H1 (cell line): ENCODE results near the gene EIF3B. TPM values are rescaled to one million over a fixed set of nuclear protein-coding genes. Genes with fewer than 3 reads are reported as not detected.

Source experiments
- CEBPB ChIP-seq: IDR thresholded peaks from 2 replicates; pipeline ENCODE4 v1.6.1; 2012; ENCODE audit warnings: low read depth, low read length
- CHD2 ChIP-seq: IDR thresholded peaks from 2 replicates; pipeline ENCODE4 v1.6.1; 2012; ENCODE audit warnings: low read length, improper control_type of control experiment
- CREB1 ChIP-seq: IDR thresholded peaks from 2 replicates; pipeline ENCODE4 v1.6.1; 2012; ENCODE audit warnings: inconsistent platforms
- EGR1 ChIP-seq: IDR thresholded peaks from 2 replicates; pipeline ENCODE4 v1.6.1; 2011; ENCODE audit warnings: low read depth, low read length, borderline replicate concordance
- JUND ChIP-seq: IDR thresholded peaks from 2 replicates; pipeline ENCODE4 v1.6.1; 2011; ENCODE audit warnings: mild to moderate bottlenecking, improper control_type of control experiment, low read length
- KDM1A ChIP-seq: fragments of 200-600, 300-600 bp; sonication (generic); IDR thresholded peaks from 2 replicates; pipeline ENCODE4 v1.7.1; 2016; ENCODE audit warnings: mild to moderate bottlenecking, low read length, borderline replicate concordance
- POLR2A ChIP-seq, 2 experiments: IDR thresholded peaks; 1 replicate in 1 of 2; 2 replicates in 1 of 2; pipeline ENCODE4 v1.6.1; 2011; ENCODE audit warnings: low read depth in 2 of 2, low read length in 2 of 2, mild to moderate bottlenecking in 2 of 2; ENCODE audit errors: control extremely low read depth in 1 of 2
- RAD21 ChIP-seq, 2 experiments: IDR thresholded peaks in 1 of 2; conservative IDR thresholded peaks in 1 of 2; 2 replicates each; pipeline ENCODE4 v1.6.1; 2011; ENCODE audit warnings: low read depth in 2 of 2, low read length in 2 of 2, improper control_type of control experiment in 1 of 2, inconsistent platforms in 1 of 2, mild to moderate bottlenecking in 1 of 2, moderate library complexity in 1 of 2
- USF2 ChIP-seq: IDR thresholded peaks from 2 replicates; pipeline ENCODE4 v1.6.1; 2011; ENCODE audit warnings: low read length, improper control_type of control experiment
- polyA plus RNA-seq, 7 experiments: library from polyadenylated mRNA; depleted of rRNA in 3 of 7; stranded (reverse) in 5 of 7; unstranded in 2 of 7; fragments of >200 nt in 5 of 7; fragments of 200-250 nt in 2 of 7; gene quantifications; 1 replicate in 5 of 7; 2 replicates in 1 of 7; 4 replicates in 1 of 7; pipeline versions ENCODE4 v1.2.1 to v1.2.3, GENCODE V29; 2011 to 2013; ENCODE audit warnings: missing spikeins in 2 of 7, mixed read lengths in 2 of 7
- total RNA-seq: library from RNA; stranded (reverse); fragmentation: NEBNext Ultra II Directional; extraction: Animal tissue kit (Norgen Biotek cat#: 25700); gene quantifications from 2 replicates; pipeline ENCODE4 v1.2.1, GENCODE V29; 2021
- TF ChIP-seq, protein P1 (sequence below): IDR thresholded peaks from 2 replicates; pipeline ENCODE4 v1.6.1; 2012; ENCODE audit warnings: low read length, inconsistent platforms
- TF ChIP-seq, protein P2 (sequence below): IDR thresholded peaks from 2 replicates; pipeline ENCODE4 v1.6.1; 2011; ENCODE audit warnings: low read depth, mild to moderate bottlenecking, low read length; ENCODE audit not compliant: insufficient read depth

Gene EIF3B
- total and polyA plus RNA-seq, 2 of the 8 experiments (the other 6 are each of a cell fraction or from before 2014, with no cell fraction given) = 167 to 316 TPM

- no peak for TF ChIP-seq POLR2A (IDR thresholded peaks at IDR 0.05; ENCODE audit: control extremely low read depth in 1 of 2, low read depth in 2 of 2, low read length in 2 of 2)
- TF ChIP-seq JUND = no peak
- TF ChIP-seq, protein P1, sequence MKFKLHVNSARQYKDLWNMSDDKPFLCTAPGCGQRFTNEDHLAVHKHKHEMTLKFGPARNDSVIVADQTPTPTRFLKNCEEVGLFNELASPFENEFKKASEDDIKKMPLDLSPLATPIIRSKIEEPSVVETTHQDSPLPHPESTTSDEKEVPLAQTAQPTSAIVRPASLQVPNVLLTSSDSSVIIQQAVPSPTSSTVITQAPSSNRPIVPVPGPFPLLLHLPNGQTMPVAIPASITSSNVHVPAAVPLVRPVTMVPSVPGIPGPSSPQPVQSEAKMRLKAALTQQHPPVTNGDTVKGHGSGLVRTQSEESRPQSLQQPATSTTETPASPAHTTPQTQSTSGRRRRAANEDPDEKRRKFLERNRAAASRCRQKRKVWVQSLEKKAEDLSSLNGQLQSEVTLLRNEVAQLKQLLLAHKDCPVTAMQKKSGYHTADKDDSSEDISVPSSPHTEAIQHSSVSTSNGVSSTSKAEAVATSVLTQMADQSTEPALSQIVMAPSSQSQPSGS = no peak
- no peak for TF ChIP-seq USF2
- TF ChIP-seq CHD2 = no peak
- TF ChIP-seq RAD21 (IDR thresholded peaks at IDR 0.05 in 1 of 2, conservative IDR thresholded peaks at IDR 0.05 in 1 of 2; ENCODE audit: low read depth in 2 of 2, low read length in 2 of 2) = peak in 1 of 2 experiments; percentile 0; a peak in 1 of 4 replicates
- no peak for TF ChIP-seq EGR1
- no peak for TF ChIP-seq CREB1
- peak; percentile 93 for TF ChIP-seq KDM1A
- TF ChIP-seq CEBPB = no peak
- TF ChIP-seq, protein P2, sequence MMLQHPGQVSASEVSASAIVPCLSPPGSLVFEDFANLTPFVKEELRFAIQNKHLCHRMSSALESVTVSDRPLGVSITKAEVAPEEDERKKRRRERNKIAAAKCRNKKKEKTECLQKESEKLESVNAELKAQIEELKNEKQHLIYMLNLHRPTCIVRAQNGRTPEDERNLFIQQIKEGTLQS = no peak
- TF ChIP-seq, all 59 proteins: peak for 10
These were observed 49.4 kb downstream of the EIF3B start (continued) for GRCh38 chr7:2403718-2404648.
